HepG2 (cell line): Measurements from ENCODE around the gene LGR6. TPM values are rescaled to one million over a fixed set of nuclear protein-coding genes. Genes with fewer than 3 reads are reported as not detected.

Experiments
- ATAC-seq: fragments of 200-7000 bp; cut with Tn5 transposase; 3 replicates; pipeline ENCODE4 v1.9.1; 2020; ENCODE audit warnings: mild to moderate bottlenecking, moderate library complexity
- BruUV-seq: library from RNA; stranded (reverse); fragments of 400-500 nt; replicated peaks from 2 replicates; lab custom pipeline; 2021; lab: Mats Ljungman, UMichigan
- CTCF ChIA-PET: fragments of 300-600 bp; formaldehyde crosslinking; extraction: SDS; loops from one replicate; lab custom pipeline; 2021; ENCODE audit warnings: low total read pairs, inconsistent platforms, low intra/inter-chr PET ratio; lab: Yijun Ruan, JAX
- POLR2A ChIA-PET: fragments of 350-600 bp; sonication (Branson Sonifier 250); formaldehyde crosslinking; loops from one replicate; lab custom pipeline; 2020; ENCODE audit warnings: antibody characterized with exemption, inconsistent platforms; lab: Yijun Ruan, JAX
- DNase-seq: peaks from one replicate; pipeline ENCODE4 v3.0.0-alpha.2; 2015; ENCODE audit warnings: low spot score
- FAIRE-seq: peaks from 3 replicates; lab custom pipeline; 2011; peaks lifted over from hg19 to GRCh38; lab: Jason Lieb, UNC
- H2AFZ ChIP-seq: one replicate; pipeline ENCODE4 v1.6.1; 2011; ENCODE audit warnings: low read length, inconsistent platforms
- H3K27ac ChIP-seq: fragments of 300-600 bp; 3 replicates; pipeline ENCODE4 v1.8.0; 2011; ENCODE audit warnings: mixed run types, mild to moderate bottlenecking, mixed read lengths, low read length, inconsistent platforms; ENCODE audit not compliant: insufficient read depth; ENCODE audit errors: extremely low read length
- H3K27me3 ChIP-seq, 2 experiments: fragments of 200-600 bp in 1 of 2; 2 replicates in 1 of 2; 3 replicates in 1 of 2; pipeline versions ENCODE4 v1.6.0 to v1.8.0; 2011; ENCODE audit warnings: low read length in 2 of 2, mild to moderate bottlenecking in 2 of 2, moderate library complexity in 2 of 2, inconsistent platforms in 1 of 2; ENCODE audit not compliant: insufficient read depth in 2 of 2, control insufficient read depth in 1 of 2
- H3K36me3 ChIP-seq, 2 experiments: fragments of 200-600 bp in 1 of 2; replicated peaks in 1 of 2; 2 replicates in 1 of 2; 3 replicates in 1 of 2; pipeline versions ENCODE4 v1.5.1 to v1.8.0; 2011; ENCODE audit warnings: low read length in 2 of 2, inconsistent platforms in 1 of 2; ENCODE audit not compliant: insufficient read depth in 2 of 2, control insufficient read depth in 1 of 2
- H3K4me1 ChIP-seq: 2 replicates; pipeline ENCODE4 v1.5.1; 2012; ENCODE audit warnings: low read length, inconsistent platforms; ENCODE audit not compliant: insufficient read depth
- H3K4me2 ChIP-seq: 2 replicates; pipeline ENCODE4 v1.6.0; 2011; ENCODE audit warnings: low read depth, low read length, inconsistent platforms
- H3K4me3 ChIP-seq, 3 experiments: fragments of 200-600 bp in 1 of 3; sonication (generic), shearing (Covaris generic) in 1 of 3; replicated peaks in 1 of 3; 2 replicates each; pipeline ENCODE4 v1.5.1; 2011 to 2016; ENCODE audit warnings: low read length in 3 of 3, inconsistent platforms in 2 of 3, low read depth in 2 of 3, mild to moderate bottlenecking in 2 of 3, control low read depth in 1 of 3, mixed read lengths in 1 of 3; ENCODE audit not compliant: insufficient read depth in 1 of 3
- H3K79me2 ChIP-seq: one replicate; pipeline ENCODE4 v1.6.1; 2011; ENCODE audit warnings: low read length, inconsistent platforms; ENCODE audit not compliant: insufficient read depth
- H3K9ac ChIP-seq: 2 replicates; pipeline ENCODE4 v1.6.0; 2011; ENCODE audit warnings: mild to moderate bottlenecking, low read depth, low read length, inconsistent platforms; ENCODE audit not compliant: insufficient read depth
- H3K9me3 ChIP-seq: 2 replicates; pipeline ENCODE4 v1.5.1; 2012; ENCODE audit warnings: mild to moderate bottlenecking, low read length
- H4K20me1 ChIP-seq: 2 replicates; pipeline ENCODE4 v1.6.0; 2011; ENCODE audit warnings: inconsistent platforms, mild to moderate bottlenecking, low read length, moderate library complexity; ENCODE audit not compliant: insufficient read depth
- ARID4A ChIP-seq: sonication (generic); formaldehyde crosslinking; IDR thresholded peaks from 2 replicates; pipeline ENCODE4 v1.5.0; 2020; ENCODE audit warnings: mild to moderate bottlenecking, missing genetic modification reagents, borderline replicate concordance
- FOXK1 ChIP-seq: sonication (generic); formaldehyde crosslinking; IDR thresholded peaks from 2 replicates; pipeline ENCODE4 v1.4.0; 2020; ENCODE audit warnings: low read depth, missing genetic modification reagents, borderline replicate concordance
- NR2F6 ChIP-seq, 2 experiments: IDR thresholded peaks; 2 replicates each; pipeline ENCODE4 v1.6.1; 2016; ENCODE audit warnings: antibody characterized with exemption in 1 of 2, mild to moderate bottlenecking in 1 of 2
- POLR2AphosphoS2 ChIP-seq: IDR thresholded peaks from 2 replicates; pipeline ENCODE4 v1.6.1; 2011; ENCODE audit warnings: low read depth, low read length, improper control_type of control experiment
- RARA ChIP-seq: IDR thresholded peaks from 2 replicates; pipeline ENCODE4 v1.6.1; 2016; ENCODE audit warnings: missing genetic modification reagents, missing compliant biosample characterization
- RFX3 ChIP-seq: IDR thresholded peaks from 2 replicates; pipeline ENCODE4 v1.6.1; 2016; ENCODE audit warnings: missing biosample characterization, missing genetic modification reagents
- SRY ChIP-seq: sonication (generic); formaldehyde crosslinking; IDR thresholded peaks from 2 replicates; pipeline ENCODE4 v1.8.0; 2022; ENCODE audit warnings: mild to moderate bottlenecking, missing genetic modification reagents
- STAG1 ChIP-seq: sonication (generic); formaldehyde crosslinking; IDR thresholded peaks from 2 replicates; pipeline ENCODE4 v1.4.0; 2020; ENCODE audit warnings: missing genetic modification reagents
- SYNCRIP ChIP-seq: fragments of 200-400 bp; formaldehyde crosslinking; IDR thresholded peaks from 2 replicates; pipeline ENCODE4 v1.6.1; 2018; ENCODE audit warnings: mild to moderate bottlenecking, low read depth, low read length; ENCODE audit not compliant: insufficient read depth
- XRCC5 ChIP-seq: fragments of 200-400 bp; formaldehyde crosslinking; optimal IDR thresholded peaks from 2 replicates; pipeline ENCODE3; 2017; ENCODE audit warnings: mild to moderate bottlenecking, low read length
- ZFX ChIP-seq: sonication (generic); formaldehyde crosslinking; IDR thresholded peaks from 2 replicates; pipeline ENCODE4 v1.4.0; 2020; ENCODE audit warnings: mild to moderate bottlenecking, low read depth, missing genetic modification reagents, moderate library complexity
- ZMAT5 ChIP-seq: sonication (generic); formaldehyde crosslinking; IDR thresholded peaks from 2 replicates; pipeline ENCODE4 v1.5.0; 2020; ENCODE audit warnings: mild to moderate bottlenecking, low read depth, missing genetic modification reagents, borderline replicate concordance
- ZNF788 ChIP-seq: sonication (generic); formaldehyde crosslinking; IDR thresholded peaks from 2 replicates; pipeline ENCODE4 v1.5.0; 2020; ENCODE audit warnings: mild to moderate bottlenecking, missing genetic modification reagents, borderline replicate concordance
- WGBS: methylation state at CpG from one replicate; pipeline ENCODE4 v1.1.6; 2017; ENCODE audit warnings: low lambda C conversion rate; 5-methylcytosine and 5-hydroxymethylcytosine counted together
- in situ Hi-C: cut with HindIII; loops from 2 replicates; pipeline ENCODE4 v1.10.0; 2017; ENCODE audit warnings: low pct_unique_long_range_greater_than_20kb; ENCODE audit not compliant: extremely low pct_ligation_motif_present
- intact Hi-C: fragments of 100-400 bp; cut with micrococcal nuclease; formaldehyde crosslinking; loops from one replicate; pipeline ENCODE4 v1.10.0; 2022; ENCODE audit not compliant: unreplicated experiment
- polyA plus RNA-seq, 8 experiments: library from polyadenylated mRNA; depleted of rRNA in 3 of 8; stranded (reverse) in 7 of 8; unstranded in 1 of 8; fragments of >200 nt; fragmentation: Illumina TruSeq in 4 of 8; extraction: Trizol in 4 of 8; gene quantifications; 2 replicates each; pipeline versions ENCODE4 v1.2.1 to v1.2.3, GENCODE V29; 2011 to 2016; ENCODE audit warnings: low read depth in 4 of 8, missing spikeins in 1 of 8, mixed read lengths in 1 of 8; ENCODE audit not compliant: insufficient read depth in 1 of 8
- total RNA-seq, 5 experiments: library from RNA; depleted of rRNA; stranded (reverse); fragments of >200 nt; fragmentation: Illumina TruSeq; extraction: Trizol; gene quantifications; 2 replicates each; pipeline ENCODE4 v1.2.3, GENCODE V29; 2016; ENCODE audit warnings: low read depth in 1 of 5

The LGR6 gene
- total and polyA plus RNA-seq, 2 of the 13 experiments (the other 11 are each of a cell fraction or from before 2014, with no cell fraction given): 0.07 TPM; not detected in 1

GRCh38 chr1:202154766-202155477 lies 38.7 kb upstream of the LGR6 start (continued):
- TF ChIP-seq XRCC5 (peak; percentile 40), STAG1 (CRISPR knock-in tag) (peak; percentile 33), ZNF788 (no peak), ARID4A (CRISPR knock-in tag) (no peak), ZMAT5 (no peak), RFX3 (CRISPR knock-in tag) (no peak), ZFX (CRISPR knock-in tag) (peak; percentile 38; the same call in 1 of the 2 replicates)

GRCh38 chr1:202155478-202156021 lies 38.0 kb upstream of the LGR6 start:
- ChIA-PET CTCF (no interaction called here), POLR2A (no interaction called here)
- H3K27me3 ChIP-seq: peaks cover 4 to 43% of the 10 kb centered on the region in 2 experiments; a peak in 3 of 5 replicates
- DNase-seq: no peak
- H3K27ac ChIP-seq: no peak overlapping the region
- TF ChIP-seq POLR2AphosphoS2 (no peak), SYNCRIP (no peak), RARA (0 out of 2 replicates have a peak, but pooled peaks have one; percentile 26), NR2F6 (IDR thresholded peaks at IDR 0.05) (no peak; the same call in 1 of the 2 replicates), NR2F6 (CRISPR knock-in tag; IDR thresholded peaks at IDR 0.05) (peak; percentile 12; the same call in 1 of the 2 replicates), SRY (CRISPR knock-in tag) (no peak), FOXK1 (peak; percentile 16; the same call in 1 of the 2 replicates)
- H4K20me1 ChIP-seq: no peaks in the 10 kb centered on the region
- peaks cover 12% of the 10 kb centered on the region for H3K4me1 ChIP-seq
- FAIRE-seq: no peak
- no peak overlapping the region for H3K9ac ChIP-seq
- H3K79me2 ChIP-seq: no peaks in the 10 kb centered on the region
- 13% methylated on average over 8 of the region's 8 CpGs for WGBS
- in situ Hi-C loops: no loop called here
- H3K9me3 ChIP-seq: no peaks in the 10 kb centered on the region
- H3K4me2 ChIP-seq: no peak overlapping the region
- no peak overlapping the region for H2AFZ ChIP-seq
- H3K36me3 ChIP-seq: no peaks in the 10 kb centered on the region
- ATAC-seq: peak; percentile 10; the same call in 1 of the 3 replicates
- intact Hi-C loops: no loop called here
- no TSS peak for BruUV-seq
- H3K4me3 ChIP-seq: no peak overlapping the region
